A549 (cell line): ENCODE results near the gene LACC1. TPM values are rescaled to one million over a fixed set of nuclear protein-coding genes. Genes with fewer than 3 reads are reported as not detected.

Experiments
- ATAC-seq, 2 experiments: fragments of 200-7000 bp in 1 of 2; fragments of >200 bp in 1 of 2; cut with Nextera tagmentation in 1 of 2; cut with Tn5 transposase in 1 of 2; 3 replicates each; pipeline versions ENCODE4 v1.8.0 to v1.9.1; 2018 to 2020; ENCODE audit warnings: mild to moderate bottlenecking in 1 of 2, moderate library complexity in 1 of 2
- CTCF ChIA-PET: fragments of 300-600 bp; sonication (Branson Sonifier 250); formaldehyde crosslinking; extraction: SDS; loops from one replicate; lab custom pipeline; 2021; ENCODE audit warnings: antibody characterized with exemption, inconsistent platforms; lab: Yijun Ruan, JAX
- POLR2A ChIA-PET: fragments of 350-600 bp; formaldehyde crosslinking; extraction: SDS; loops from one replicate; lab custom pipeline; 2021; ENCODE audit warnings: antibody characterized with exemption, inconsistent platforms; lab: Yijun Ruan, JAX
- DNase-seq, 2 experiments: peaks; one replicate each; pipeline versions ENCODE4 v3.0.0 to v3.0.0-alpha.2; 2011 to 2016; ENCODE audit warnings: low read depth in 1 of 2, low spot score in 1 of 2
- FAIRE-seq: peaks from 2 replicates; lab custom pipeline; 2011; peaks lifted over from hg19 to GRCh38; lab: Jason Lieb, UNC
- H3K27ac ChIP-seq, 2 experiments: fragments of >200 bp; sonication (Bioruptor Twin); formaldehyde crosslinking; 3 replicates each; pipeline ENCODE4 v1.5.1; 2016 to 2017
- H3K4me1 ChIP-seq: fragments of >200 bp; sonication (Bioruptor Twin); formaldehyde crosslinking; 3 replicates; pipeline ENCODE4 v1.6.1; 2016
- H3K4me2 ChIP-seq: fragments of >200 bp; sonication (Bioruptor Twin); formaldehyde crosslinking; 3 replicates; pipeline ENCODE4 v1.6.1; 2016
- H3K4me3 ChIP-seq: fragments of >200 bp; sonication (Bioruptor Twin); formaldehyde crosslinking; 3 replicates; pipeline ENCODE4 v1.5.1; 2016
- H3K9me3 ChIP-seq: fragments of >200 bp; sonication (Bioruptor Twin); formaldehyde crosslinking; 3 replicates; pipeline ENCODE4 v1.6.1; 2016
- BHLHE40 ChIP-seq: IDR thresholded peaks from 2 replicates; pipeline ENCODE4 v1.6.1; 2012; ENCODE audit warnings: low read depth, low read length, inconsistent platforms
- EHMT2 ChIP-seq: fragments of 200-600 bp; sonication (generic); IDR thresholded peaks from 2 replicates; pipeline ENCODE4 v1.6.1; 2016; ENCODE audit warnings: antibody characterized with exemption, low read depth, mild to moderate bottlenecking, moderate library complexity
- ELK1 ChIP-seq: fragments of 150-350 bp; IDR thresholded peaks from 2 replicates; pipeline ENCODE4 v1.6.1; 2014; ENCODE audit warnings: low read depth, mild to moderate bottlenecking, low read length
- HOXA7 ChIP-seq: fragments of 250-450 bp; sonication (Bioruptor Pico); IDR thresholded peaks from 2 replicates; pipeline ENCODE4 v1.5.0; 2020; ENCODE audit warnings: mild to moderate bottlenecking, moderate library complexity
- JUN ChIP-seq, 2 experiments: fragments of >200 bp; sonication (Bioruptor Twin); formaldehyde crosslinking; IDR thresholded peaks; 2 replicates in 1 of 2; 3 replicates in 1 of 2; pipeline ENCODE4 v1.6.1; 2016 to 2017
- MAFK ChIP-seq: fragments of 450-650 bp; IDR thresholded peaks from 2 replicates; pipeline ENCODE4 v1.6.1; 2014; ENCODE audit not compliant: partially characterized antibody
- NFE2L2 ChIP-seq: fragments of 150-350 bp; conservative IDR thresholded peaks from 2 replicates; pipeline ENCODE4 v1.6.1; 2014; ENCODE audit warnings: low read length
- NPAS2 ChIP-seq: fragments of 250-450 bp; sonication (Bioruptor Pico); IDR thresholded peaks from 2 replicates; pipeline ENCODE4 v1.8.0; 2022; ENCODE audit warnings: mild to moderate bottlenecking, moderate library complexity, borderline replicate concordance
- RARB ChIP-seq: fragments of 250-450 bp; sonication (Bioruptor Pico); IDR thresholded peaks from 2 replicates; pipeline ENCODE4 v1.8.0; 2021; ENCODE audit warnings: mild to moderate bottlenecking, moderate library complexity
- RFX5 ChIP-seq: fragments of 450-650 bp; IDR thresholded peaks from 2 replicates; pipeline ENCODE4 v1.7.1; 2014; ENCODE audit warnings: antibody characterized with exemption, mild to moderate bottlenecking, moderate library complexity
- SMC3 ChIP-seq: fragments of >200 bp; sonication (Bioruptor Twin); formaldehyde crosslinking; IDR thresholded peaks from 3 replicates; pipeline ENCODE4 v1.6.1; 2018; ENCODE audit warnings: inconsistent platforms
- SREBF2 ChIP-seq: fragments of 450-650 bp; IDR thresholded peaks from 2 replicates; pipeline ENCODE4 v1.6.1; 2014; ENCODE audit warnings: mild to moderate bottlenecking, moderate library complexity
- TFCP2L1 ChIP-seq: fragments of 250-450 bp; sonication (Bioruptor Pico); IDR thresholded peaks from 2 replicates; pipeline ENCODE4 v1.5.0; 2021; ENCODE audit warnings: mild to moderate bottlenecking
- TP53 ChIP-seq: fragments of 250-450 bp; sonication (Bioruptor Pico); IDR thresholded peaks from 2 replicates; pipeline ENCODE4 v1.5.0; 2021; ENCODE audit warnings: mild to moderate bottlenecking, moderate library complexity
- ZC3H11A ChIP-seq: fragments of 450-650 bp; IDR thresholded peaks from 2 replicates; pipeline ENCODE4 v1.6.1; 2014; ENCODE audit warnings: antibody characterized with exemption, mild to moderate bottlenecking
- ZNF302 ChIP-seq: fragments of 250-450 bp; sonication (Bioruptor Pico); IDR thresholded peaks from 2 replicates; pipeline ENCODE4 v1.9.0; 2021; ENCODE audit warnings: inconsistent platforms, mild to moderate bottlenecking, moderate library complexity
- ZSCAN20 ChIP-seq: fragments of 250-450 bp; sonication (Bioruptor Pico); IDR thresholded peaks from 2 replicates; pipeline ENCODE4 v1.8.0; 2022; ENCODE audit warnings: mild to moderate bottlenecking, moderate library complexity
- polyA plus RNA-seq, 4 experiments: library from polyadenylated mRNA; depleted of rRNA in 3 of 4; stranded (reverse); fragments of >200 nt; fragmentation: RNase III in 1 of 4; extraction: RNeasy Plus Mini Kit Qiagen cat#74134 plus additional on column Dnase treatment in 1 of 4; gene quantifications; 2 replicates in 3 of 4; 3 replicates in 1 of 4; pipeline ENCODE4 v1.2.3, GENCODE V29; 2011 to 2017
- TF ChIP-seq, protein P1 (sequence below): IDR thresholded peaks from 2 replicates; pipeline ENCODE4 v1.6.1; 2012; ENCODE audit warnings: low read depth, borderline replicate concordance
- TF ChIP-seq, protein P2 (sequence below): fragments of 200-600 bp; sonication (generic); IDR thresholded peaks from 2 replicates; pipeline ENCODE4 v1.6.1; 2016; ENCODE audit warnings: antibody characterized with exemption, mild to moderate bottlenecking, moderate library complexity
- TF ChIP-seq, protein P3 (sequence below): fragments of 450-650 bp; IDR thresholded peaks from 2 replicates; pipeline ENCODE4 v1.6.1; 2014; ENCODE audit warnings: antibody characterized with exemption

LACC1 gene
- polyA plus RNA-seq, 2 of the 4 experiments (the other 2 are of a cell fraction), result 2.2 to 4.8 TPM

GRCh38 chr13:43880926-43881325 is 1.2 kb downstream of the LACC1 start:
- ChIA-PET POLR2A (no interaction called here), CTCF (interaction anchor here (0.7 kb wide), 1 partner anchor 67 kb away, joined by 3 read pairs; no protein-coding TSS in a partner anchor)
- H3K4me3 ChIP-seq, result no peak overlapping the region
- no peak overlapping the region for H3K4me2 ChIP-seq
- ATAC-seq, result no peak
- no peak for DNase-seq
- TF ChIP-seq TP53 (CRISPR knock-in tag) (no peak), ZNF302 (no peak), SREBF2 (no peak), NPAS2 (no peak), RFX5 (no peak), ZC3H11A (no peak), ELK1 (no peak), JUN (IDR thresholded peaks at IDR 0.05) (no peak), TFCP2L1 (CRISPR knock-in tag) (no peak), EHMT2 (no peak), SMC3 (no peak), NFE2L2 (no peak), ZSCAN20 (CRISPR knock-in tag) (no peak), HOXA7 (CRISPR knock-in tag) (no peak), BHLHE40 (no peak), RARB (CRISPR knock-in tag) (no peak)
- TF ChIP-seq, protein P1, sequence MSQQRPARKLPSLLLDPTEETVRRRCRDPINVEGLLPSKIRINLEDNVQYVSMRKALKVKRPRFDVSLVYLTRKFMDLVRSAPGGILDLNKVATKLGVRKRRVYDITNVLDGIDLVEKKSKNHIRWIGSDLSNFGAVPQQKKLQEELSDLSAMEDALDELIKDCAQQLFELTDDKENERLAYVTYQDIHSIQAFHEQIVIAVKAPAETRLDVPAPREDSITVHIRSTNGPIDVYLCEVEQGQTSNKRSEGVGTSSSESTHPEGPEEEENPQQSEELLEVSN, result no peak
- TF ChIP-seq, protein P2, sequence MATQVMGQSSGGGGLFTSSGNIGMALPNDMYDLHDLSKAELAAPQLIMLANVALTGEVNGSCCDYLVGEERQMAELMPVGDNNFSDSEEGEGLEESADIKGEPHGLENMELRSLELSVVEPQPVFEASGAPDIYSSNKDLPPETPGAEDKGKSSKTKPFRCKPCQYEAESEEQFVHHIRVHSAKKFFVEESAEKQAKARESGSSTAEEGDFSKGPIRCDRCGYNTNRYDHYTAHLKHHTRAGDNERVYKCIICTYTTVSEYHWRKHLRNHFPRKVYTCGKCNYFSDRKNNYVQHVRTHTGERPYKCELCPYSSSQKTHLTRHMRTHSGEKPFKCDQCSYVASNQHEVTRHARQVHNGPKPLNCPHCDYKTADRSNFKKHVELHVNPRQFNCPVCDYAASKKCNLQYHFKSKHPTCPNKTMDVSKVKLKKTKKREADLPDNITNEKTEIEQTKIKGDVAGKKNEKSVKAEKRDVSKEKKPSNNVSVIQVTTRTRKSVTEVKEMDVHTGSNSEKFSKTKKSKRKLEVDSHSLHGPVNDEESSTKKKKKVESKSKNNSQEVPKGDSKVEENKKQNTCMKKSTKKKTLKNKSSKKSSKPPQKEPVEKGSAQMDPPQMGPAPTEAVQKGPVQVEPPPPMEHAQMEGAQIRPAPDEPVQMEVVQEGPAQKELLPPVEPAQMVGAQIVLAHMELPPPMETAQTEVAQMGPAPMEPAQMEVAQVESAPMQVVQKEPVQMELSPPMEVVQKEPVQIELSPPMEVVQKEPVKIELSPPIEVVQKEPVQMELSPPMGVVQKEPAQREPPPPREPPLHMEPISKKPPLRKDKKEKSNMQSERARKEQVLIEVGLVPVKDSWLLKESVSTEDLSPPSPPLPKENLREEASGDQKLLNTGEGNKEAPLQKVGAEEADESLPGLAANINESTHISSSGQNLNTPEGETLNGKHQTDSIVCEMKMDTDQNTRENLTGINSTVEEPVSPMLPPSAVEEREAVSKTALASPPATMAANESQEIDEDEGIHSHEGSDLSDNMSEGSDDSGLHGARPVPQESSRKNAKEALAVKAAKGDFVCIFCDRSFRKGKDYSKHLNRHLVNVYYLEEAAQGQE, result no peak
- no peak overlapping the region for H3K27ac ChIP-seq
- FAIRE-seq, result no peak
- H3K4me1 ChIP-seq, result peaks cover 11% of the 10 kb centered on the region; the same call in 2 of the 3 replicates
- H3K9me3 ChIP-seq, result no peaks in the 10 kb centered on the region

GRCh38 chr13:43881580-43881979 is 1.9 kb downstream of the LACC1 start:
- no peak overlapping the region for H3K4me2 ChIP-seq
- TF ChIP-seq, protein P3, sequence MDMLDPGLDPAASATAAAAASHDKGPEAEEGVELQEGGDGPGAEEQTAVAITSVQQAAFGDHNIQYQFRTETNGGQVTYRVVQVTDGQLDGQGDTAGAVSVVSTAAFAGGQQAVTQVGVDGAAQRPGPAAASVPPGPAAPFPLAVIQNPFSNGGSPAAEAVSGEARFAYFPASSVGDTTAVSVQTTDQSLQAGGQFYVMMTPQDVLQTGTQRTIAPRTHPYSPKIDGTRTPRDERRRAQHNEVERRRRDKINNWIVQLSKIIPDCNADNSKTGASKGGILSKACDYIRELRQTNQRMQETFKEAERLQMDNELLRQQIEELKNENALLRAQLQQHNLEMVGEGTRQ, result no peak
- peak; percentile 65 for TF ChIP-seq MAFK
- no peak overlapping the region for H3K4me3 ChIP-seq
- FAIRE-seq (no peak), DNase-seq (no peak), ATAC-seq (no peak)
- no peaks in the 10 kb centered on the region for H3K9me3 ChIP-seq
- ChIA-PET POLR2A (no interaction called here), CTCF (interaction anchor here (0.6 to 0.7 kb wide), 2 partner anchors 1286 to 1293 kb away, joined by 3 read pairs; no protein-coding TSS in a partner anchor)
- H3K4me1 ChIP-seq, result peaks cover 11% of the 10 kb centered on the region; the same call in 2 of the 3 replicates
- no peak overlapping the region for H3K27ac ChIP-seq
